ENCODE results near the gene PICK1. TPM values are rescaled to one million over a fixed set of nuclear protein-coding genes. Genes with fewer than 3 reads are reported as not detected.
"Not testable (repeated sequence)": the region's sequence is repeated elsewhere in the genome, so short reads cannot be mapped to it uniquely, and the experiment has no call there.

Gene PICK1
- polyA plus RNA-seq, 1 donor = 9.3 TPM

- DNase-seq (ENCODE audit: low read depth) = peak; percentile 31
Measured at GRCh38 chr22:38114484-38115398, 57.5 kb downstream of the PICK1 start.

- no peak for DNase-seq (ENCODE audit: low read depth)
Measured at GRCh38 chr22:38115423-38116205, 58.4 kb downstream of the PICK1 start.

- not testable (repeated sequence) for DNase-seq (ENCODE audit: low read depth)
Measured at GRCh38 chr22:38117556-38117955, 60.4 kb downstream of the PICK1 start.

GRCh38 chr22:38118182-38118581 lies 61.0 kb downstream of the PICK1 start:
- DNase-seq (ENCODE audit: low read depth) = no peak

DNA sequence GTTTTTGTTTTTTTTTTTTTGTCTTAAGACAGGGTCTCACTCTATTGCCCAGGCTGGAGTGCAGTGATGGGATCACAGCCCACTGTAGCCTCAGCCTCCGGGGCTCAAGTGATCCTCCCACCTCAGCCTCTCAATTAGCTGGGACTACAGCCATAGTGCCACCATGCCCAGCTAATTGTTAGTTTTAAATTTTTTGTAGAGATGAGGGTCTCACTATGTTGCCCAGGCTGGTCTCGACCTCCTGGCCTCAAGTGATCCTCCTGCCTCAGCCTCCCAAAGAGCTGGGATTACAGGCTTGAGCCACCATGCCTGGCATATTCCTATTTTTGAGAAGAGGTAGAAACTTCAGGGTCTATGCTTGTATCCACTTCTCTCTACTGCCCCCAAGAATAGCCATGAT lies 61.5 kb downstream of the PICK1 start:
- DNase-seq (ENCODE audit: low read depth) = not testable (repeated sequence)

DNA sequence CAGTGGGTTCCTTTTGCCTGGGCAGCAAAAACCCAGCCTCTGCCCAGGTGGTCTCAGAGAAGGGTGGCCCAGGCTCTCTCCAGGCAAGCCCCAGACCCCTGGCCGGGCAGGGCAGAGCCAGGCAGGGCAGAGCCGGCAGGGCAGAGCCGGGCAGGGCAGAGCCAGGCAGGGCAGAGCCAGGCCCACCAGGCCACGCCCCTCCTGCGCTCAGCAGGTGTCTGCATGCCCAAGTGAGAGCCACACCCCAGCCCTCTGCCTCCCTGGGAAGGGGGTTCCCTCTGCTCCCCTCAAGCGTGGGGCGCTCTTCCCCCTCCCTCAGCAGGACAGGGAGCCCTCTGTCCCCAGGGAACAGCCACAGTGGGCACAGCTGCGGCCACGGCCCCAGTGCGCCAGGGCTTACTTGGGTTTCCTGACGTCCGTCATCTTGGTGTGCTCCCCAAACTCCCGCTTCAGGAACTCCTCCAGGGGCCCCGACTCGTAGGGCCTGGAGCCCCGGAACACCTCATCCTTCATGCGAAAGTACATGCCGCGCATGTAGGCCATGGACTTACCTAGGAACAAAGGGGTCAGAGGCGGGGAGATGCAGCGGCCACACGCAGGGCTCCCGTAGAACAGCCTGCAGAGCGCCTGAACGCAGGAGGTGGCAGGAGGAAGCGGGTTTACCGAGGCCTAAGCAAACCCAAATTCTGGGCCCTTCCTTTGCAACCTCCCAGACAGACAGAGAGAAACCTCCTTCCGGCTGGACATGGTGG lies 63.3 kb downstream of the PICK1 start:
- no peak for DNase-seq (ENCODE audit: low read depth)

DNA sequence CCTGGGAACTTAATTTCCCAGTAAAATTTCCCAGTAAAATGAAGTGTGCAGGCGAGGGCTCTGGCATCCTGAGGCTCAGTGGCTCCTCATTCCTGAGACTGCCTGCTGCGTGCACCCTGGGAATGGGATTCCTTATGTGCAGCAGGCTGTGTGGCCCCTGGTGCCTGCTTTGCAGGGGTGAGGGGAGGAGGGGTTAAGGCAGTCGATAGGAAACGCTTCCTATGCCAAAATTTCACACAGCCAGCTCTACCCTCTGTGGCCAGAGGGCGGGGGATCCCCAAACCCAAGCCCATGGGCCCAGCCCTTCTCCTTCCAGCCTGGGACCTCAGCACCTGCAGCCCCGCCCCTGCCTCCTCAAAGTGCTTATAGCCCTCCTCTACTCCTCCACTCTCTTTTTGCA lies 65.4 kb downstream of the PICK1 start:
- no peak for DNase-seq (ENCODE audit: low read depth)

- no peak for DNase-seq (ENCODE audit: low read depth)
Measured at GRCh38 chr22:38124236-38124974, 67.2 kb downstream of the PICK1 start.

GRCh38 chr22:38125038-38125610 lies 67.9 kb downstream of the PICK1 start:
- no peak for DNase-seq (ENCODE audit: low read depth)

Other genes with a start within 250 kb of the PICK1 start
- gene GCAT, start 249.5 kb upstream of the PICK1 start, polyA plus RNA-seq (ENCODE audit: insufficient read length) = 5.9 TPM
- 0.11 TPM for gene GALR3, start 234.0 kb upstream of the PICK1 start, polyA plus RNA-seq (ENCODE audit: insufficient read length)
- 10.8 TPM for gene ANKRD54, start 213.1 kb upstream of the PICK1 start, polyA plus RNA-seq (ENCODE audit: insufficient read length)
- 1,359 TPM for gene EIF3L, start 208.0 kb upstream of the PICK1 start, polyA plus RNA-seq (ENCODE audit: insufficient read length)
- gene MICALL1, start 151.1 kb upstream of the PICK1 start, polyA plus RNA-seq (ENCODE audit: insufficient read length) = 47.2 TPM
- gene C22orf23, start 103.8 kb upstream of the PICK1 start, polyA plus RNA-seq (ENCODE audit: insufficient read length) = 10.2 TPM
- gene POLR2F, start 103.7 kb upstream of the PICK1 start, polyA plus RNA-seq (ENCODE audit: insufficient read length) = 43.4 TPM
- gene SOX10, start 72.8 kb upstream of the PICK1 start, polyA plus RNA-seq (ENCODE audit: insufficient read length) = 4.9 TPM
- gene SLC16A8, start 26.8 kb downstream of the PICK1 start, polyA plus RNA-seq (ENCODE audit: insufficient read length) = 2.7 TPM
- gene BAIAP2L2, start 53.3 kb downstream of the PICK1 start, polyA plus RNA-seq (ENCODE audit: insufficient read length) = 1.2 TPM
- 13.5 TPM for gene PLA2G6, start 124.4 kb downstream of the PICK1 start, polyA plus RNA-seq (ENCODE audit: insufficient read length)
- gene MAFF, start 144.6 kb downstream of the PICK1 start, polyA plus RNA-seq (ENCODE audit: insufficient read length) = 4.8 TPM
- gene TMEM184B, start 215.6 kb downstream of the PICK1 start, polyA plus RNA-seq (ENCODE audit: insufficient read length) = 71.7 TPM

Data from forelimb muscle (tissue), 1 donor.